ENCODE measurements around the gene RPL41.
A peak's percentile ranks its signal among the peaks of the same experiment; 100 is the strongest.
"Not testable (repeated sequence)": the region's sequence is repeated elsewhere in the genome, so short reads cannot be mapped to it uniquely, and the experiment has no call there.

RPL41 gene

GRCh38 chr12:56154818-56155217 is 38.4 kb downstream of the RPL41 start:
- no peak for DNase-seq (ENCODE audit: low read depth)

GRCh38 chr12:56155256-56155845 is 38.9 kb downstream of the RPL41 start:
- no peak for DNase-seq (ENCODE audit: low read depth)

GRCh38 chr12:56156464-56157200 is 40.2 kb downstream of the RPL41 start:
- not testable (repeated sequence) for DNase-seq (ENCODE audit: low read depth)

GRCh38 chr12:56157201-56158028 is 41.0 kb downstream of the RPL41 start:
- peak; percentile 12 for DNase-seq (ENCODE audit: low read depth)

GRCh38 chr12:56158029-56158925 is 41.8 kb downstream of the RPL41 start, which contains the start of gene MYL6:
Gene MYL6, plus strand, starts transcription at chr12:56158359. Its CDS starts 43 bp downstream, at chr12:56158402.
- peak; percentile 72 for DNase-seq (ENCODE audit: low read depth)

GRCh38 chr12:56158926-56159461 is 42.6 kb downstream of the RPL41 start:
- DNase-seq (ENCODE audit: low read depth): no peak

GRCh38 chr12:56159482-56160192 is 43.2 kb downstream of the RPL41 start:
- no peak for DNase-seq (ENCODE audit: low read depth)

GRCh38 chr12:56160193-56160763 is 43.8 kb downstream of the RPL41 start:
- peak; percentile 15 for DNase-seq (ENCODE audit: low read depth)

GRCh38 chr12:56160894-56161689 is 44.7 kb downstream of the RPL41 start:
- DNase-seq (ENCODE audit: low read depth): no peak

- DNase-seq (ENCODE audit: low read depth): no peak
Observed at GRCh38 chr12:56161690-56162351, 45.4 kb downstream of the RPL41 start.

GRCh38 chr12:56162468-56163290 is 46.2 kb downstream of the RPL41 start:
- DNase-seq (ENCODE audit: low read depth): no peak

GRCh38 chr12:56163533-56164344 is 47.3 kb downstream of the RPL41 start:
- DNase-seq (ENCODE audit: low read depth): no peak

GRCh38 chr12:56164345-56164729 is 47.9 kb downstream of the RPL41 start:
- DNase-seq (ENCODE audit: low read depth): no peak

- DNase-seq (ENCODE audit: low read depth): no peak
Observed at GRCh38 chr12:56165369-56165768, 48.9 kb downstream of the RPL41 start.
